ENCODE measurements around the gene AKIRIN1.
"Not testable (repeated sequence)": the region's sequence is repeated elsewhere in the genome, so short reads cannot be mapped to it uniquely, and the experiment has no call there.

The AKIRIN1 gene

GRCh38 chr1:38990738-38991637 lies at the start of gene AKIRIN1:
AKIRIN1 (plus strand) TSS chr1:38991276; CDS start chr1:38991381, 105 bp downstream.
- peak; percentile 90 to 99 for DNase-seq

GRCh38 chr1:38941527-38942019 lies 49.5 kb upstream of the AKIRIN1 start, which contains the start of gene RHBDL2:
RHBDL2 (minus strand) TSS chr1:38941830; CDS start chr1:38919212, 22,618 bp downstream.
- no peak for DNase-seq

GRCh38 chr1:38942664-38943428 lies 48.2 kb upstream of the AKIRIN1 start:
- DNase-seq = no peak

GRCh38 chr1:38944547-38944946 lies 46.5 kb upstream of the AKIRIN1 start:
- no peak for DNase-seq

GRCh38 chr1:38950553-38950952 lies 40.5 kb upstream of the AKIRIN1 start:
- DNase-seq = no peak

- DNase-seq = peak in 1 of 2 experiments; percentile 39
These were observed 37.6 kb upstream of the AKIRIN1 start for GRCh38 chr1:38953433-38953860.

- DNase-seq = no peak
These were observed 32.1 kb upstream of the AKIRIN1 start for GRCh38 chr1:38958967-38959366.

GRCh38 chr1:38962113-38962512 lies 29.0 kb upstream of the AKIRIN1 start:
- no peak for DNase-seq

GRCh38 chr1:38962560-38962959 lies 28.5 kb upstream of the AKIRIN1 start:
- DNase-seq = no peak

GRCh38 chr1:38964140-38964548 lies 26.9 kb upstream of the AKIRIN1 start:
- DNase-seq = peak in 1 of 2 experiments; percentile 31

- not testable (repeated sequence) for DNase-seq
These were observed 17.9 kb upstream of the AKIRIN1 start for GRCh38 chr1:38973145-38973544.

- no peak for DNase-seq
These were observed 17.2 kb upstream of the AKIRIN1 start for GRCh38 chr1:38973659-38974437.

- not testable (repeated sequence) for DNase-seq
These were observed 13.5 kb upstream of the AKIRIN1 start for GRCh38 chr1:38977399-38978244.

GRCh38 chr1:38978245-38978542 lies 12.9 kb upstream of the AKIRIN1 start:
- DNase-seq = not testable (repeated sequence)

GRCh38 chr1:38979380-38979779 lies 11.7 kb upstream of the AKIRIN1 start:
- DNase-seq = not testable (repeated sequence)

GRCh38 chr1:38989979-38990378 lies 1.1 kb upstream of the AKIRIN1 start:
- no peak for DNase-seq

GRCh38 chr1:38990386-38990737 lies 714 bp upstream of the AKIRIN1 start:
- no peak for DNase-seq

GRCh38 chr1:38991638-38992411 lies 749 bp downstream of the AKIRIN1 start:
- DNase-seq = peak; percentile 51 to 67

GRCh38 chr1:38992412-38993111 lies 1.5 kb downstream of the AKIRIN1 start:
- DNase-seq = peak in 1 of 2 experiments; percentile 51

GRCh38 chr1:38994196-38994595 lies 3.1 kb downstream of the AKIRIN1 start:
- DNase-seq = no peak

Measured in NCI-H526 (cell line).